Prostate gland (tissue), 2 donors: ENCODE measurements around the gene ASXL1. TPM values are rescaled to one million over a fixed set of nuclear protein-coding genes. Genes with fewer than 3 reads are reported as not detected.

Source experiments
- DNase-seq: peaks from one replicate; pipeline ENCODE4 v3.0.0-alpha.2; 2019; ENCODE audit warnings: low spot score
- H3K27ac ChIP-seq, 2 donors: fragments of 200-600 bp; sonication (generic); 2 replicates each; pipeline ENCODE4 v1.5.1; 2017 to 2019
- H3K27me3 ChIP-seq: fragments of 200-600 bp; sonication (generic); replicated peaks from 2 replicates; pipeline ENCODE4 v1.5.1; 2019; ENCODE audit not compliant: insufficient read depth
- H3K36me3 ChIP-seq, 2 donors: fragments of 200-600 bp; sonication (generic); 1 replicate in 1 of 2; 2 replicates in 1 of 2; pipeline versions ENCODE4 v1.5.1 to v1.8.1; 2017 to 2019
- H3K4me1 ChIP-seq: fragments of 200-600 bp; sonication (generic); replicated peaks from 2 replicates; pipeline ENCODE4 v1.5.1; 2019
- H3K4me3 ChIP-seq, 2 donors: fragments of 200-600 bp; sonication (generic); 2 replicates each; pipeline ENCODE4 v1.5.1; 2017 to 2019
- H3K9me3 ChIP-seq: fragments of 200-600 bp; sonication (generic); 2 replicates; pipeline ENCODE4 v1.5.1; 2017
- CTCF ChIP-seq, 4 experiments: fragments of 200-600 bp in 2 of 4; fragments of 450-650 bp in 2 of 4; sonication (generic) in 2 of 4; IDR thresholded peaks; 1 replicate in 3 of 4; 2 replicates in 1 of 4; pipeline ENCODE4 v1.5.1; 2016 to 2019; ENCODE audit warnings: antibody characterized with exemption in 4 of 4, mild to moderate bottlenecking in 2 of 4, moderate library complexity in 2 of 4
- POLR2A ChIP-seq: fragments of 450-650 bp; IDR thresholded peaks from one replicate; pipeline ENCODE4 v1.6.1; 2016; ENCODE audit warnings: antibody characterized with exemption, mild to moderate bottlenecking
- POLR2AphosphoS5 ChIP-seq: sonication (generic); formaldehyde crosslinking; IDR thresholded peaks from one replicate; pipeline ENCODE4 v1.6.1; 2017; ENCODE audit warnings: antibody characterized with exemption
- WGBS: methylation state at CpG from one replicate; pipeline ENCODE4 v1.1.5; 2018; 5-methylcytosine and 5-hydroxymethylcytosine counted together
- intact Hi-C: fragments of 100-400 bp; cut with DNase I; formaldehyde crosslinking; loops from one replicate; pipeline ENCODE4 v1.14.2; 2022
- total RNA-seq, 2 donors: library from RNA; depleted of rRNA; stranded (reverse); fragments of >200 nt; gene quantifications; one replicate each; pipeline ENCODE4 v1.1.0, GENCODE V29; 2016

ASXL1 gene
- total RNA-seq, 2 donors from 2014 or later, result 30.4 to 106 TPM

GRCh38 chr20:32478576-32478975, 120.4 kb downstream of the ASXL1 start:
- H3K36me3 ChIP-seq, result no peaks in the 10 kb centered on the region
- 90% methylated on average over 7 of the region's 7 CpGs for WGBS
- no peak for DNase-seq
- H3K9me3 ChIP-seq, result no peaks in the 10 kb centered on the region
- no peak overlapping the region for H3K27ac ChIP-seq
- no peak overlapping the region for H3K4me3 ChIP-seq
- no peaks in the 10 kb centered on the region for H3K27me3 ChIP-seq
- TF ChIP-seq POLR2A (no peak), POLR2AphosphoS5 (no peak), CTCF (IDR thresholded peaks at IDR 0.05) (no peak)
- intact Hi-C loops, result no loop called here
- H3K4me1 ChIP-seq, result peaks cover 33% of the 10 kb centered on the region

- Histone ChIP-seq H3K27ac (no peak overlapping the region), H3K27me3 (no peaks in the 10 kb centered on the region), H3K9me3 (no peaks in the 10 kb centered on the region), H3K4me3 (no peak overlapping the region), H3K36me3 (no peaks in the 10 kb centered on the region), H3K4me1 (peaks cover 33% of the 10 kb centered on the region)
- 90% methylated on average over 5 of the region's 5 CpGs for WGBS
- no peak for DNase-seq
- TF ChIP-seq POLR2A (no peak), CTCF (IDR thresholded peaks at IDR 0.05) (no peak), POLR2AphosphoS5 (no peak)
- intact Hi-C loops, result no loop called here
These were observed 120.9 kb downstream of the ASXL1 start for GRCh38 chr20:32479012-32479411.

- TF ChIP-seq POLR2A, result no peak
- TF ChIP-seq CTCF (IDR thresholded peaks at IDR 0.05), result no peak
- no peak for TF ChIP-seq POLR2AphosphoS5
- no peak for DNase-seq
- no peak overlapping the region for H3K4me3 ChIP-seq
- intact Hi-C loops, result loop anchor here (10.0 kb wide), 1 partner anchor 275 kb away; the partner anchor contains the start of genes PLAGL2 and POFUT1
- no peaks in the 10 kb centered on the region for H3K36me3 ChIP-seq
- no peaks in the 10 kb centered on the region for H3K27me3 ChIP-seq
- whole genome bisulfite sequencing, result 19% methylated on average over 2 of the region's 2 CpGs
- H3K4me1 ChIP-seq, result peaks cover 26% of the 10 kb centered on the region
- no peaks in the 10 kb centered on the region for H3K9me3 ChIP-seq
- no peak overlapping the region for H3K27ac ChIP-seq
These were observed 121.6 kb downstream of the ASXL1 start for GRCh38 chr20:32479697-32480171.

- 51% methylated on average over 12 of the region's 12 CpGs for whole genome bisulfite sequencing
- Histone ChIP-seq H3K36me3 (no peaks in the 10 kb centered on the region), H3K9me3 (no peaks in the 10 kb centered on the region), H3K4me3 (no peak overlapping the region), H3K27ac (peak overlapping the region; percentile 85 to 92), H3K27me3 (no peaks in the 10 kb centered on the region), H3K4me1 (peaks cover 17% of the 10 kb centered on the region)
- intact Hi-C loops, result loop anchor here (10.0 kb wide), 1 partner anchor 276 kb away; the partner anchor contains the start of genes PLAGL2 and POFUT1
- TF ChIP-seq CTCF (IDR thresholded peaks at IDR 0.05) (no peak), POLR2AphosphoS5 (no peak)
- DNase-seq, result no peak
These were observed 122.5 kb downstream of the ASXL1 start for GRCh38 chr20:32480371-32481241.
